Esophagus squamous epithelium (tissue), 4 donors: ENCODE data around the gene TBC1D5.

Source experiments
- POLR2A ChIP-seq, 4 donors: fragments of 450-650 bp; IDR thresholded peaks; one replicate each; pipeline ENCODE4 v1.6.1; 2017; ENCODE audit warnings: antibody characterized with exemption in 4 of 4, mild to moderate bottlenecking in 4 of 4, moderate library complexity in 3 of 4
- TF ChIP-seq, protein P1 (sequence below), 6 experiments: fragments of 450-650 bp in 4 of 6; fragments of 200-600 bp in 2 of 6; sonication (generic) in 2 of 6; IDR thresholded peaks; one replicate each; pipeline ENCODE4 v1.5.1; 2016 to 2019; ENCODE audit warnings: antibody characterized with exemption in 6 of 6, mild to moderate bottlenecking in 4 of 6, moderate library complexity in 4 of 6

DNA sequence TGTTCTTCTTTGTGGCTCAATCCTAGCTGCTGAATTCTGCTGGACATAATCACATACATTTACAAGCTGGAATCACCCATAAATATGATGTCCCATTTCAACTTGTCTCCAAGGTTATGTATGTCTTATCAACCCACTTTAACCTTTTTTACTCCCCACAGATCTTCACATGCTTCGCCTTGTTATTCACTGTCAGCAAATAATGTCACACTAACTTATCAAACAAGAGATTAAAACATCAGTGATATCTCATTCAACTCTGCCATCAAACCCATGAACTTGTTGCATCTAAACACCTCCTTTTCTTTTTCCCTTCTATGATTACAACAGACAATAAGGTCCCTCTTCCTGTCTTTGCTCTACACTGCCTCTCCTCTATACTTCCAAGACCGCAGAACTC, 240.7 kb downstream of the TBC1D5 start:
- TF ChIP-seq, protein P1, sequence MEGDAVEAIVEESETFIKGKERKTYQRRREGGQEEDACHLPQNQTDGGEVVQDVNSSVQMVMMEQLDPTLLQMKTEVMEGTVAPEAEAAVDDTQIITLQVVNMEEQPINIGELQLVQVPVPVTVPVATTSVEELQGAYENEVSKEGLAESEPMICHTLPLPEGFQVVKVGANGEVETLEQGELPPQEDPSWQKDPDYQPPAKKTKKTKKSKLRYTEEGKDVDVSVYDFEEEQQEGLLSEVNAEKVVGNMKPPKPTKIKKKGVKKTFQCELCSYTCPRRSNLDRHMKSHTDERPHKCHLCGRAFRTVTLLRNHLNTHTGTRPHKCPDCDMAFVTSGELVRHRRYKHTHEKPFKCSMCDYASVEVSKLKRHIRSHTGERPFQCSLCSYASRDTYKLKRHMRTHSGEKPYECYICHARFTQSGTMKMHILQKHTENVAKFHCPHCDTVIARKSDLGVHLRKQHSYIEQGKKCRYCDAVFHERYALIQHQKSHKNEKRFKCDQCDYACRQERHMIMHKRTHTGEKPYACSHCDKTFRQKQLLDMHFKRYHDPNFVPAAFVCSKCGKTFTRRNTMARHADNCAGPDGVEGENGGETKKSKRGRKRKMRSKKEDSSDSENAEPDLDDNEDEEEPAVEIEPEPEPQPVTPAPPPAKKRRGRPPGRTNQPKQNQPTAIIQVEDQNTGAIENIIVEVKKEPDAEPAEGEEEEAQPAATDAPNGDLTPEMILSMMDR (IDR thresholded peaks at IDR 0.05), result no peak
- no peak for TF ChIP-seq POLR2A (IDR thresholded peaks at IDR 0.05)
